Measurements from ENCODE around the gene ERICH2. TPM values are rescaled to one million over a fixed set of nuclear protein-coding genes. Genes with fewer than 3 reads are reported as not detected.
A peak's percentile ranks its signal among the peaks of the same experiment; 100 is the strongest.

ERICH2 gene
- total and polyA plus RNA-seq, 4 donors, result 1.1 to 5.0 (median 3.4) TPM

GRCh38 chr2:170829036-170829435, 58.9 kb downstream of the ERICH2 start:
- peak in 1 of 6 donors; percentile 35 for DNase-seq (ENCODE audit: low read depth in 4 of 6, low spot score in 6 of 6)
- H3K9me3 ChIP-seq (ENCODE audit: control insufficient read depth, insufficient read depth, low read length), result no peaks in the 10 kb centered on the region
- peaks cover 16% of the 10 kb centered on the region for H3K4me1 ChIP-seq (ENCODE audit: control insufficient read depth, insufficient read depth, low read length)
- 7% methylated on average over 2 of the region's 2 CpGs for WGBS (ENCODE audit: insufficient coverage)
- H3K27me3 ChIP-seq (ENCODE audit: control insufficient read depth, insufficient read depth, low read length), result peaks cover 7% of the 10 kb centered on the region
- no peak overlapping the region for H3K27ac ChIP-seq (ENCODE audit: low read depth, low read length)
- H3K4me3 ChIP-seq (ENCODE audit: low read depth, low read length), result no peak overlapping the region
- peaks cover 3% of the 10 kb centered on the region for H3K36me3 ChIP-seq (ENCODE audit: control insufficient read depth, insufficient read depth, low read length)

- Histone ChIP-seq H3K27ac (ENCODE audit: low read depth, low read length) (no peak overlapping the region), H3K27me3 (ENCODE audit: control insufficient read depth, insufficient read depth, low read length) (peaks cover 3% of the 10 kb centered on the region), H3K4me1 (ENCODE audit: control insufficient read depth, insufficient read depth, low read length) (peaks cover 10% of the 10 kb centered on the region), H3K4me3 (ENCODE audit: low read depth, low read length) (no peak overlapping the region), H3K9me3 (ENCODE audit: control insufficient read depth, insufficient read depth, low read length) (no peaks in the 10 kb centered on the region), H3K36me3 (ENCODE audit: control insufficient read depth, insufficient read depth, low read length) (peaks cover 3% of the 10 kb centered on the region)
- DNase-seq (ENCODE audit: low read depth in 4 of 6, low spot score in 6 of 6), result no peak
- 90% methylated on average over 3 of the region's 3 CpGs for WGBS (ENCODE audit: insufficient coverage)
Measured at GRCh38 chr2:170830166-170830565, 60.0 kb downstream of the ERICH2 start.

- Histone ChIP-seq H3K9me3 (ENCODE audit: control insufficient read depth, insufficient read depth, low read length) (no peaks in the 10 kb centered on the region), H3K27ac (ENCODE audit: low read depth, low read length) (no peak overlapping the region), H3K36me3 (ENCODE audit: control insufficient read depth, insufficient read depth, low read length) (peaks cover 3% of the 10 kb centered on the region), H3K4me3 (ENCODE audit: low read depth, low read length) (no peak overlapping the region), H3K27me3 (ENCODE audit: control insufficient read depth, insufficient read depth, low read length) (no peaks in the 10 kb centered on the region), H3K4me1 (ENCODE audit: control insufficient read depth, insufficient read depth, low read length) (peaks cover 8% of the 10 kb centered on the region)
- no peak for DNase-seq (ENCODE audit: low read depth in 4 of 6, low spot score in 6 of 6)
- WGBS (ENCODE audit: insufficient coverage), result 100% methylated on average over 1 of the region's 4 CpGs
Measured at GRCh38 chr2:170831115-170831514, 60.9 kb downstream of the ERICH2 start.

GRCh38 chr2:170836027-170836426, 65.8 kb downstream of the ERICH2 start:
- H3K4me1 ChIP-seq (ENCODE audit: control insufficient read depth, insufficient read depth, low read length), result no peaks in the 10 kb centered on the region
- no peak overlapping the region for H3K27ac ChIP-seq (ENCODE audit: low read depth, low read length)
- no peak overlapping the region for H3K4me3 ChIP-seq (ENCODE audit: low read depth, low read length)
- DNase-seq (ENCODE audit: low read depth in 4 of 6, low spot score in 6 of 6), result peak in 2 of 6 donors; percentile 57 to 66
- no peaks in the 10 kb centered on the region for H3K9me3 ChIP-seq (ENCODE audit: control insufficient read depth, insufficient read depth, low read length)
- WGBS (ENCODE audit: insufficient coverage), result no CpG with 5 or more reads among the region's 5 CpGs
- H3K27me3 ChIP-seq (ENCODE audit: control insufficient read depth, insufficient read depth, low read length), result no peaks in the 10 kb centered on the region
- H3K36me3 ChIP-seq (ENCODE audit: control insufficient read depth, insufficient read depth, low read length), result no peaks in the 10 kb centered on the region

GRCh38 chr2:170840717-170841210, 70.6 kb downstream of the ERICH2 start:
- 86% methylated on average over 3 of the region's 4 CpGs for WGBS (ENCODE audit: insufficient coverage)
- Histone ChIP-seq H3K9me3 (ENCODE audit: control insufficient read depth, insufficient read depth, low read length) (no peaks in the 10 kb centered on the region), H3K27me3 (ENCODE audit: control insufficient read depth, insufficient read depth, low read length) (no peaks in the 10 kb centered on the region), H3K27ac (ENCODE audit: low read depth, low read length) (no peak overlapping the region), H3K4me3 (ENCODE audit: low read depth, low read length) (no peak overlapping the region), H3K4me1 (ENCODE audit: control insufficient read depth, insufficient read depth, low read length) (no peaks in the 10 kb centered on the region), H3K36me3 (ENCODE audit: control insufficient read depth, insufficient read depth, low read length) (no peaks in the 10 kb centered on the region)
- no peak for DNase-seq (ENCODE audit: low read depth in 4 of 6, low spot score in 6 of 6)

- Histone ChIP-seq H3K36me3 (ENCODE audit: control insufficient read depth, insufficient read depth, low read length) (no peaks in the 10 kb centered on the region), H3K9me3 (ENCODE audit: control insufficient read depth, insufficient read depth, low read length) (no peaks in the 10 kb centered on the region), H3K27me3 (ENCODE audit: control insufficient read depth, insufficient read depth, low read length) (no peaks in the 10 kb centered on the region), H3K4me3 (ENCODE audit: low read depth, low read length) (no peak overlapping the region), H3K27ac (ENCODE audit: low read depth, low read length) (no peak overlapping the region), H3K4me1 (ENCODE audit: control insufficient read depth, insufficient read depth, low read length) (no peaks in the 10 kb centered on the region)
- DNase-seq (ENCODE audit: low read depth in 4 of 6, low spot score in 6 of 6), result no peak
- 60% methylated on average over 1 of the region's 2 CpGs for WGBS (ENCODE audit: insufficient coverage)
Measured at GRCh38 chr2:170842785-170843184, 72.6 kb downstream of the ERICH2 start.

- no peak overlapping the region for H3K4me3 ChIP-seq (ENCODE audit: low read depth, low read length)
- DNase-seq (ENCODE audit: low read depth in 4 of 6, low spot score in 6 of 6), result no peak
- no peak overlapping the region for H3K27ac ChIP-seq (ENCODE audit: low read depth, low read length)
- H3K27me3 ChIP-seq (ENCODE audit: control insufficient read depth, insufficient read depth, low read length), result no peaks in the 10 kb centered on the region
- no CpG with 5 or more reads among the region's 2 CpGs for WGBS (ENCODE audit: insufficient coverage)
- no peaks in the 10 kb centered on the region for H3K9me3 ChIP-seq (ENCODE audit: control insufficient read depth, insufficient read depth, low read length)
- H3K36me3 ChIP-seq (ENCODE audit: control insufficient read depth, insufficient read depth, low read length), result no peaks in the 10 kb centered on the region
- no peaks in the 10 kb centered on the region for H3K4me1 ChIP-seq (ENCODE audit: control insufficient read depth, insufficient read depth, low read length)
Measured at GRCh38 chr2:170843656-170844055, 73.5 kb downstream of the ERICH2 start.

GRCh38 chr2:170845343-170845742, 75.2 kb downstream of the ERICH2 start:
- no peaks in the 10 kb centered on the region for H3K36me3 ChIP-seq (ENCODE audit: control insufficient read depth, insufficient read depth, low read length)
- DNase-seq (ENCODE audit: low read depth in 4 of 6, low spot score in 6 of 6), result no peak
- no peaks in the 10 kb centered on the region for H3K4me1 ChIP-seq (ENCODE audit: control insufficient read depth, insufficient read depth, low read length)
- 90% methylated on average over 6 of the region's 10 CpGs for WGBS (ENCODE audit: insufficient coverage)
- H3K27ac ChIP-seq (ENCODE audit: low read depth, low read length), result no peak overlapping the region
- no peaks in the 10 kb centered on the region for H3K9me3 ChIP-seq (ENCODE audit: control insufficient read depth, insufficient read depth, low read length)
- H3K27me3 ChIP-seq (ENCODE audit: control insufficient read depth, insufficient read depth, low read length), result no peaks in the 10 kb centered on the region
- no peak overlapping the region for H3K4me3 ChIP-seq (ENCODE audit: low read depth, low read length)

GRCh38 chr2:170846314-170846713, 76.1 kb downstream of the ERICH2 start:
- no peaks in the 10 kb centered on the region for H3K36me3 ChIP-seq (ENCODE audit: control insufficient read depth, insufficient read depth, low read length)
- H3K27ac ChIP-seq (ENCODE audit: low read depth, low read length), result no peak overlapping the region
- no peak overlapping the region for H3K4me3 ChIP-seq (ENCODE audit: low read depth, low read length)
- no peaks in the 10 kb centered on the region for H3K9me3 ChIP-seq (ENCODE audit: control insufficient read depth, insufficient read depth, low read length)
- no peaks in the 10 kb centered on the region for H3K4me1 ChIP-seq (ENCODE audit: control insufficient read depth, insufficient read depth, low read length)
- DNase-seq (ENCODE audit: low read depth in 4 of 6, low spot score in 6 of 6), result peak in 2 of 6 donors; percentile 62 to 86
- no peaks in the 10 kb centered on the region for H3K27me3 ChIP-seq (ENCODE audit: control insufficient read depth, insufficient read depth, low read length)

- Histone ChIP-seq H3K4me1 (ENCODE audit: control insufficient read depth, insufficient read depth, low read length) (no peaks in the 10 kb centered on the region), H3K27me3 (ENCODE audit: control insufficient read depth, insufficient read depth, low read length) (no peaks in the 10 kb centered on the region), H3K36me3 (ENCODE audit: control insufficient read depth, insufficient read depth, low read length) (no peaks in the 10 kb centered on the region), H3K9me3 (ENCODE audit: control insufficient read depth, insufficient read depth, low read length) (no peaks in the 10 kb centered on the region), H3K4me3 (ENCODE audit: low read depth, low read length) (no peak overlapping the region), H3K27ac (ENCODE audit: low read depth, low read length) (no peak overlapping the region)
- DNase-seq (ENCODE audit: low read depth in 4 of 6, low spot score in 6 of 6), result no peak
- 100% methylated on average over 1 of the region's 4 CpGs for WGBS (ENCODE audit: insufficient coverage)
Measured at GRCh38 chr2:170847716-170848115, 77.5 kb downstream of the ERICH2 start.
